ENCODE results near the gene PTPN4. TPM values are rescaled to one million over a fixed set of nuclear protein-coding genes. Genes with fewer than 3 reads are reported as not detected.

Gene PTPN4
- total and polyA plus RNA-seq, 9 of the 15 experiments (the other 6 are each of a cell fraction or from before 2014, with no cell fraction given), result 5.0 to 32.8 (median 27.3) TPM

GRCh38 chr2:119724656-119725485 lies 34.9 kb upstream of the PTPN4 start:
- DNase-seq (ENCODE audit: extremely low read depth in 1 of 4, low spot score in 3 of 4), result no peak
- H3K4me2 ChIP-seq (ENCODE audit: insufficient read depth, low read length), result no peak overlapping the region
- TF ChIP-seq MXI1 (IDR thresholded peaks at IDR 0.05; ENCODE audit: low read depth, low read length), result no peak
- TF ChIP-seq ARID4B (CRISPR knock-in tag; IDR thresholded peaks at IDR 0.05), result no peak
- TF ChIP-seq, protein P1, sequence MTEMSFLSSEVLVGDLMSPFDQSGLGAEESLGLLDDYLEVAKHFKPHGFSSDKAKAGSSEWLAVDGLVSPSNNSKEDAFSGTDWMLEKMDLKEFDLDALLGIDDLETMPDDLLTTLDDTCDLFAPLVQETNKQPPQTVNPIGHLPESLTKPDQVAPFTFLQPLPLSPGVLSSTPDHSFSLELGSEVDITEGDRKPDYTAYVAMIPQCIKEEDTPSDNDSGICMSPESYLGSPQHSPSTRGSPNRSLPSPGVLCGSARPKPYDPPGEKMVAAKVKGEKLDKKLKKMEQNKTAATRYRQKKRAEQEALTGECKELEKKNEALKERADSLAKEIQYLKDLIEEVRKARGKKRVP (CRISPR knock-in tag; IDR thresholded peaks at IDR 0.05), result no peak
- TF ChIP-seq PRPF4 (IDR thresholded peaks at IDR 0.05; ENCODE audit: insufficient read depth, low read depth, low read length, poor library complexity, severe bottlenecking), result no peak
- no peak for TF ChIP-seq ZNF124 (CRISPR knock-in tag; IDR thresholded peaks at IDR 0.05)
- no peak for TF ChIP-seq ZNF589 (CRISPR knock-in tag; IDR thresholded peaks at IDR 0.05; ENCODE audit: low read depth)
- TF ChIP-seq, protein P2, sequence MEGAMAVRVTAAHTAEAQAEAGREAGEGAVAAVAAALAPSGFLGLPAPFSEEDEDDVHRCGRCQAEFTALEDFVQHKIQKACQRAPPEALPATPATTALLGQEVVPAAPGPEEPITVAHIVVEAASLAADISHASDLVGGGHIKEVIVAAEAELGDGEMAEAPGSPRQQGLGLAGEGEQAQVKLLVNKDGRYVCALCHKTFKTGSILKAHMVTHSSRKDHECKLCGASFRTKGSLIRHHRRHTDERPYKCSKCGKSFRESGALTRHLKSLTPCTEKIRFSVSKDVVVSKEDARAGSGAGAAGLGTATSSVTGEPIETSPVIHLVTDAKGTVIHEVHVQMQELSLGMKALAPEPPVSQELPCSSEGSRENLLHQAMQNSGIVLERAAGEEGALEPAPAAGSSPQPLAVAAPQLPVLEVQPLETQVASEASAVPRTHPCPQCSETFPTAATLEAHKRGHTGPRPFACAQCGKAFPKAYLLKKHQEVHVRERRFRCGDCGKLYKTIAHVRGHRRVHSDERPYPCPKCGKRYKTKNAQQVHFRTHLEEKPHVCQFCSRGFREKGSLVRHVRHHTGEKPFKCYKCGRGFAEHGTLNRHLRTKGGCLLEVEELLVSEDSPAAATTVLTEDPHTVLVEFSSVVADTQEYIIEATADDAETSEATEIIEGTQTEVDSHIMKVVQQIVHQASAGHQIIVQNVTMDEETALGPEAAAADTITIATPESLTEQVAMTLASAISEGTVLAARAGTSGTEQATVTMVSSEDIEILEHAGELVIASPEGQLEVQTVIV (CRISPR knock-in tag; IDR thresholded peaks at IDR 0.05; ENCODE audit: borderline replicate concordance), result no peak
- TF ChIP-seq, protein P3, sequence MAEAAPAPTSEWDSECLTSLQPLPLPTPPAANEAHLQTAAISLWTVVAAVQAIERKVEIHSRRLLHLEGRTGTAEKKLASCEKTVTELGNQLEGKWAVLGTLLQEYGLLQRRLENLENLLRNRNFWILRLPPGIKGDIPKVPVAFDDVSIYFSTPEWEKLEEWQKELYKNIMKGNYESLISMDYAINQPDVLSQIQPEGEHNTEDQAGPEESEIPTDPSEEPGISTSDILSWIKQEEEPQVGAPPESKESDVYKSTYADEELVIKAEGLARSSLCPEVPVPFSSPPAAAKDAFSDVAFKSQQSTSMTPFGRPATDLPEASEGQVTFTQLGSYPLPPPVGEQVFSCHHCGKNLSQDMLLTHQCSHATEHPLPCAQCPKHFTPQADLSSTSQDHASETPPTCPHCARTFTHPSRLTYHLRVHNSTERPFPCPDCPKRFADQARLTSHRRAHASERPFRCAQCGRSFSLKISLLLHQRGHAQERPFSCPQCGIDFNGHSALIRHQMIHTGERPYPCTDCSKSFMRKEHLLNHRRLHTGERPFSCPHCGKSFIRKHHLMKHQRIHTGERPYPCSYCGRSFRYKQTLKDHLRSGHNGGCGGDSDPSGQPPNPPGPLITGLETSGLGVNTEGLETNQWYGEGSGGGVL (CRISPR knock-in tag; IDR thresholded peaks at IDR 0.05), result no peak
- TF ChIP-seq RBM34 (IDR thresholded peaks at IDR 0.05; ENCODE audit: borderline replicate concordance, insufficient read depth, low read length), result no peak
- TF ChIP-seq HDAC1 (IDR thresholded peaks at IDR 0.05), result no peak

More at GRCh38 chr2:119724656-119725485, 34.9 kb upstream of the PTPN4 start:
- ATAC-seq, result 0 out of 3 replicates have a peak, but pooled peaks have one; percentile 23
- Histone ChIP-seq H4K20me1 (replicated peaks; ENCODE audit: control insufficient read depth, insufficient read depth, low read length) (no peaks in the 10 kb centered on the region), H3K9me3 (replicated peaks; ENCODE audit: control insufficient read depth, insufficient read depth, low read depth, low read length) (no peaks in the 10 kb centered on the region), H3K27ac (ENCODE audit: extremely low read depth, low read depth, low read length) (no peak overlapping the region), H3K27me3 (ENCODE audit: control insufficient read depth in 2 of 2, insufficient read depth in 2 of 2, low read length in 2 of 2) (peaks cover 25 to 29% of the 10 kb centered on the region in 2 experiments), H3K4me3 (no peak overlapping the region), H3K4me1 (replicated peaks in 1 of 2; ENCODE audit: control insufficient read depth in 2 of 2, insufficient read depth in 2 of 2, low read length in 2 of 2) (no peaks in the 10 kb centered on the region), H3K79me2 (ENCODE audit: control insufficient read depth, insufficient read depth, low read length) (no peaks in the 10 kb centered on the region), H3K9me1 (ENCODE audit: control insufficient read depth, insufficient read depth, low read length) (no peaks in the 10 kb centered on the region), H3K36me3 (ENCODE audit: control insufficient read depth, insufficient read depth, low read length) (no peaks in the 10 kb centered on the region), H3K9ac (ENCODE audit: insufficient read depth in 1 of 2, low read depth in 2 of 2, low read length in 2 of 2) (no peak overlapping the region), H2AFZ (ENCODE audit: low read depth, low read length) (no peak overlapping the region)
- FAIRE-seq, result no peak
- BruUV-seq (replicated peaks), result no TSS peak
- in situ Hi-C loops (cut with MboI), result no loop called here
- intact Hi-C loops (cut with micrococcal nuclease), result no loop called here
- ChIA-PET CTCF (ENCODE audit: low intra/inter-chr PET ratio) (no interaction called here), POLR2A (interaction anchor here (0.6 to 1.0 kb wide), 2 partner anchors 29 to 457 kb away, joined by 3 to 4 read pairs; no protein-coding TSS in a partner anchor)
- 6% methylated on average over 9 of the region's 10 CpGs for WGBS (ENCODE audit: insufficient coverage, low coverage, missing lambda C conversion rate)

All from K562 (cell line).